Measurements from ENCODE around the gene CSF3R. TPM values are rescaled to one million over a fixed set of nuclear protein-coding genes. Genes with fewer than 3 reads are reported as not detected.

The CSF3R gene
- total and polyA plus RNA-seq, 12 donors: 2.1 to 24.5 (median 11.1) TPM

- no peaks in the 10 kb centered on the region for H3K9me3 ChIP-seq (replicated peaks in 1 of 3)
- TF ChIP-seq POLR2A (IDR thresholded peaks at IDR 0.05) (no peak), CTCF (IDR thresholded peaks at IDR 0.05) (no peak)
- peak overlapping the region in 2 of 5 donors; percentile 23 to 86 for H3K27ac ChIP-seq
- intact Hi-C loops (cut with DNase I): no loop called here
- WGBS, 4 donors: 78 to 85% (median 82%) methylated on average over 2 of the region's 2 CpGs
- no peaks in the 10 kb centered on the region for H3K4me1 ChIP-seq (replicated peaks in 1 of 2)
- H3K36me3 ChIP-seq (replicated peaks in 1 of 2): no peaks in the 10 kb centered on the region
- no peaks in the 10 kb centered on the region for H3K27me3 ChIP-seq
- no peak for DNase-seq
- H3K4me3 ChIP-seq: no peak overlapping the region
These were observed 3.4 kb upstream of the CSF3R start for GRCh38 chr1:36486093-36486438.

- Histone ChIP-seq H3K4me1 (replicated peaks in 1 of 2) (no peaks in the 10 kb centered on the region), H3K36me3 (replicated peaks in 1 of 2) (no peaks in the 10 kb centered on the region), H3K27me3 (no peaks in the 10 kb centered on the region), H3K27ac (no peak overlapping the region), H3K9me3 (replicated peaks in 1 of 3) (no peaks in the 10 kb centered on the region), H3K4me3 (no peak overlapping the region)
- WGBS, 4 donors: 80 to 95% (median 87%) methylated on average over 2 of the region's 2 CpGs
- intact Hi-C loops (cut with DNase I): no loop called here
- no peak for DNase-seq
- no peak for TF ChIP-seq POLR2A (IDR thresholded peaks at IDR 0.05)
- TF ChIP-seq CTCF (IDR thresholded peaks at IDR 0.05): no peak
These were observed 1.4 kb upstream of the CSF3R start for GRCh38 chr1:36484099-36484498.

- peak overlapping the region in 1 of 5 donors; percentile 36 for H3K27ac ChIP-seq
- H3K4me3 ChIP-seq: no peak overlapping the region
- no peaks in the 10 kb centered on the region for H3K9me3 ChIP-seq (replicated peaks in 1 of 3)
- TF ChIP-seq CTCF (IDR thresholded peaks at IDR 0.05) (no peak), POLR2A (IDR thresholded peaks at IDR 0.05) (no peak)
- H3K4me1 ChIP-seq (replicated peaks in 1 of 2): no peaks in the 10 kb centered on the region
- H3K36me3 ChIP-seq (replicated peaks in 1 of 2): no peaks in the 10 kb centered on the region
- WGBS, 4 donors: 30 to 43% (median 38%) methylated on average over 23 to 26 of the region's 26 CpGs
- DNase-seq: no peak
- intact Hi-C loops (cut with DNase I): no loop called here
- no peaks in the 10 kb centered on the region for H3K27me3 ChIP-seq
These were observed 666 bp downstream of the CSF3R start for GRCh38 chr1:36481771-36482723.

- TF ChIP-seq POLR2A (IDR thresholded peaks at IDR 0.05) (no peak), CTCF (IDR thresholded peaks at IDR 0.05) (no peak)
- no peaks in the 10 kb centered on the region for H3K27me3 ChIP-seq
- H3K4me1 ChIP-seq (replicated peaks in 1 of 2): no peaks in the 10 kb centered on the region
- intact Hi-C loops (cut with DNase I): no loop called here
- peak in 1 of 7 donors; percentile 7 for DNase-seq
- H3K9me3 ChIP-seq (replicated peaks in 1 of 3): no peaks in the 10 kb centered on the region
- H3K36me3 ChIP-seq (replicated peaks in 1 of 2): no peaks in the 10 kb centered on the region
- H3K27ac ChIP-seq: no peak overlapping the region
- no peak overlapping the region for H3K4me3 ChIP-seq
- WGBS, 4 donors: 75 to 89% (median 86%) methylated on average over 3 to 6 of the region's 6 CpGs
These were observed 1.6 kb downstream of the CSF3R start for GRCh38 chr1:36481091-36481490.

Measured in adrenal gland (tissue), 12 donors.